HG03103 (cell line): ENCODE data around the gene MPP1.
"Not testable (repeated sequence)": the region's sequence is repeated elsewhere in the genome, so short reads cannot be mapped to it uniquely, and the experiment has no call there.

Experiments used
- ATAC-seq: cut with Tn5 transposase; IDR thresholded peaks from one replicate; pipeline ENCODE4 v1.9.1; 2021; ENCODE audit warnings: low read depth; ENCODE audit not compliant: unreplicated experiment

Gene MPP1

GRCh38 chrX:154804957-154805695 is at the start of gene MPP1:
MPP1 (minus strand) TSS chrX:154805485; CDS start chrX:154805373, 112 bp downstream.
- peak; percentile 90 for ATAC-seq

GRCh38 chrX:154850957-154851611 is 45.8 kb upstream of the MPP1 start:
- ATAC-seq: no peak

- no peak for ATAC-seq
Measured at GRCh38 chrX:154840856-154841255, 35.6 kb upstream of the MPP1 start.

- no peak for ATAC-seq
Measured at GRCh38 chrX:154836163-154836562, 30.9 kb upstream of the MPP1 start.

DNA sequence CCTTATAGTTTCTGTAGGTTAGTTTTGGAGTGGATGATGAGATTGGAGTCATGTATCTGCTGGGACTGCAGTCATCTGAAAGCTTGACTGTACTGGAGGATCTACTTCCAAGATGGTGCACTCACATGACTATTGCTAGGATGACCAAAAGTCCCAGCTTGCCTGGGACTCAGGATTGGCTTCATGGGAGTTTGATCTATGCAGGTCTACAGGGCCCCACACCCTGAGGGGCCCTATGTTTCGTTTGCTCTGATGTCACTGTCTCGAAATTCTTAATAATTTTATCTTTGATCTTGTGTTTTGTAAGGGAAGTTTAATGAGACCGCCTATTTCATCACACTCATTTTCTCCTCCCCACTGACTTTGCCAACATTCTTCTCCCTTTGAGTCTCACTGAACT is 29.3 kb upstream of the MPP1 start, which contains the start of gene SMIM9:
Gene SMIM9, minus strand, starts transcription at position 101 of the 400 bp plus-strand sequence. CDS start 3,806 bp downstream, outside the sequence.
- ATAC-seq: no peak

- no peak for ATAC-seq
Measured at GRCh38 chrX:154833746-154834274, 28.5 kb upstream of the MPP1 start.

DNA sequence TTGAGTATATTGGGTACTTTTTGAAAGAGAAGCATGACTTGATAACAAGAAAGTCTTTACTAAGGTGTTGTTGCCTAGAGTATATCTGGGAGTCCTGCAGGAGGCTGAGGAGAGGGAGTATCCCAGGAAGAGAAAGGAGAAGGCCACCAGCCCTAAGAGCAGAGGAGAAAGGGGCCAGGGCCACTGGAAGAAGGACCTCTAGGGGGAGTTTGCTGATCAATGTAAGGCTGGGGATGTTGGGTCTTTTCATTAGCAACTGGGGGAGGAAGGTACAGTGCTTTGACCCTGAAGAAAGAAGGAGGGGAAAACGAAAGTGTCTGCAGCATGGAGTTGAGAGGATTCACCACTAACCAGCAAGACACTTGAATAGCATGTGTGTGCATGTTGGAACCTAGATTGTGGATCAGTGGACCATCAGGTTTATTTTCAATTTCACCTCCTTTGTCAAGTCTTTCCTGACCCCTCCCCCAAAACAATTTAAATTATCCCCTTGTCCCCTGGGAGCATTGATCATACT is 24.7 kb upstream of the MPP1 start:
- no peak for ATAC-seq

DNA sequence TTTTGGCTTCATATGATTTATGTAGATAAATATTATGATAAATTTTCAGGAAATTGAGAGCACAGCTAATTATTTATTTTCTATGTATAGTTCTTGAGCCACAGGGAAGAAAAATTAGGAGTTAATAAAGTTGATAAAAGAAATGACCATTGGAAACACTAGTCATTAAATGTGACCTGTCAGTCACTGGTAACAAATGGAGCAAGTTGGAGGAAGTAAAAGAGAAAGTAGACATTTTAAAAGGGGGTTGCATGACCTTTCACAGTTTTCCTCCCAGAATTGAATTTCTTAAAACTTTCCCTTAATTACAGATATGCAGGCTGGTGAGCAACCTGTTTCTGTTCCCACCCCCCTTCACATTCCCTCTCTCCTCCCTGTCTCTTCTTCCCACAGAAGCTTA is 23.8 kb upstream of the MPP1 start:
- ATAC-seq: no peak

DNA sequence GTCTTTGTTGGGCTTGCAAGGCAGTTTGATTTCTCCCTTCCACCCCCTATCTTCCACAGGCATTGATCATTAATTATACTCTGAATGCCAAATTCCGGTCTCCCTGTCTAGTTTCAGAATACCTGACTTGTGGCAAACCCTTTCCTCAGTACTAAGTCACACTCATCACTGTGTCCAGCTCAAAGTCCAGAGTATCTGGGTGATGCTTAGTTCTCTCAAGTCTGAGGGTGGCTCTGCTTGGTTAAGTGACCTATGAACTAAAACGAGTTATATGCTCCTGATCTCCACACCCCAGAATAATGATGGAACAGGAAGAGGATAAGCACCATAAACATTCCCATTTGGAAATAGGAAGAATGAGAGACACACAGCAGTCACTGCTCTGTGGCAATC is 22.7 kb upstream of the MPP1 start:
- no peak for ATAC-seq

DNA sequence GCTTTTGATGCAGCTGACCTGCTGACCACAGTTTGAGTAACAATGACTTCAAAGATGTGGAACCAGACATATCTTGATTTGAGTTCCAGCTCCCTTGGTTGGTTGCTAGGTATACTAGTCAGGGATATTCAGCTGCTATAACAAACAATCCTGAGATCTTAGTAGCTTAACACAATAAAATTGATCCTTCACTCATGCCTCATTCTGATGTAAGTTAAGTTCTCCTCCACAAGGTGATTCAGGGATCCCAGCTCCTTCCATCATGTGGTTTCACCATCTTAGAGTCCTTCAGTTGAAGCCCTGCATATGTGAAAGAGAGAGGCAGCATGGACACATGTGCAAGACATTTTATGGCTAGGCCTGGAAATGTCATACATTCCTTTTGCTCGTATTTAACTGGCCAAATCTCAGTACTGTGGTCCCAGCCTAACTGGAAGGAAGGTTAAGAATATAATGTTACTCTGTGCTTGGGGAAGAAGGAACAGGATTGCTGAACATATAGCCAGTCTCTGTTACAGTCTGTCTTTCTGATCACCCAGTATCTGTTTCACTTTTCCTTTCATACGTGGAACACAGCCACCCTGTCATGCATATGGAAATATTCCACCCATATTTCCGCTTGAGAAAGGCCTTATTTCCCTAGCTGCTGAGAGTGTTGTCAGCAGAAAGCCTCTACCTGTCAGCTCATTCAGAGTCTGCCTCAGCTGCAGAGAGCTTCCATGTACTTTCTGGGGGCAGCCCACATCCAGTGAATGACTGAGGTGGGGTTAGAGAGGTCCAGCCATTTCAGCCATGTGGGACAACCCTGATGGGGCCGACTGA is 22.1 kb upstream of the MPP1 start:
- no peak for ATAC-seq

GRCh38 chrX:154825586-154825985 is 20.3 kb upstream of the MPP1 start:
- ATAC-seq: not testable (repeated sequence)

DNA sequence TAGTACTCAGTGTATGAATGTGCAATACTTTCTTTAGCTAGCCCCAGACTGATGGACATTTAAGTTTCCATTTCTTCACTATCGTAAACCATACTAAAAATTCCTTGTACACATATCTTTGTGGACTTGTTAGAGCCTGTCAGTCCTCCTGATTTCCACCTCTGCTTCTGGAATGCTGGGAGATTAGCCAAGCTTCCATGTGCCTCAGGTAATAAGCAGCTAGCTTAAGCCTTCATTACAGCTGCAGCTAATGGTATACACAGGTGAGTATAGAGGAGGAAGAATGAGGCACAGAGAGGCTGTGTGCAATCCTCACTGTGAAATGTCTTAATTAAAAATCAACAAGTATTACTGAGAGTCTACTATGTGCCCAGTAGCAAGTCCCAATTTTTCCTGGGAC is 19.4 kb upstream of the MPP1 start:
- ATAC-seq: no peak

GRCh38 chrX:154822029-154822428 is 16.7 kb upstream of the MPP1 start:
- ATAC-seq: no peak

DNA sequence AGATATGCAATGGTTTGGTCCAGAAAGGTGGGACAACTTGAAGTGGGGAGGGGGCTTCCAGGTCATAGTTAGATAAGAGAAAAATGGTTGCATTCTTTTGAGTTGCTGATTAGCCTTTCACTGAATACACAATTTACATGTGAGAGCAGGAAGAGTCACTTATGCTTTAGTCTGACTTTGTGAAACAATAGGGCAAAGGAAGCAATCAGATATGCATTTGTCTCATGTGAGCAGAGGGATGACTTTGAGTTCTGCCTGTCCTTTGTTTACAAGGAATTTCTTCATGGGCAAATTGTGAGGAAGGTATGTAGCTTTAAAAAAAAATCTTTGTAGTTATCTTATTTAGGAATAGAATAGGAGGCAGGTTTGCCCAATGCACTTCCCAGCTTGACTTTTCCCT is 16.2 kb upstream of the MPP1 start:
- ATAC-seq: no peak

DNA sequence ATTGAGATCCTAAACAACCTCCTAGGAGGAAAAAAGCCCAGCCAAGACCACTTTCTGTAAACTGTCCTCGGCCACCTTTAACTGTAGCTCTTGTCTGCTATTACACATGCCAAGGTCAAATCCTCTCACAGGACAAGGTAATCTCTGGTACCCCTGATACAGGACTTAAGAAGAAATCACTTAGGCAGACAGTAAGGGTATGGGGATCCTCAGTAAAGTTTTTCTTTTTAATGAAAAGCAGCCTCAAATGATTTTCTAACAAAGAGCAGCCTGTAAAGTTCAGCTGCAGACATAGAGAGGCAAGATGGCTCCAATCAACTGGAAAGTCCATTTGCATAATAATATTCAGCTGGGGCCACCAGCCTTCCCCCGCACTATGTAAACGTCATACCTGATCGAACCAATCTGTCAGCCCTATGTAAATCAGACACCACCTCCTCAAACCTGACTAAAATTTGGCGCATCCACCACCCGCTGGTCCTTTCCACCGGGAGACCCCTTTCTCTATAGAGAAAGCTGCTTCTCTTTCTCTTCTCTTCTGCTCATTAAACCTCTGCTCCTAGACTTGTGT is 14.6 kb upstream of the MPP1 start:
- no peak for ATAC-seq

DNA sequence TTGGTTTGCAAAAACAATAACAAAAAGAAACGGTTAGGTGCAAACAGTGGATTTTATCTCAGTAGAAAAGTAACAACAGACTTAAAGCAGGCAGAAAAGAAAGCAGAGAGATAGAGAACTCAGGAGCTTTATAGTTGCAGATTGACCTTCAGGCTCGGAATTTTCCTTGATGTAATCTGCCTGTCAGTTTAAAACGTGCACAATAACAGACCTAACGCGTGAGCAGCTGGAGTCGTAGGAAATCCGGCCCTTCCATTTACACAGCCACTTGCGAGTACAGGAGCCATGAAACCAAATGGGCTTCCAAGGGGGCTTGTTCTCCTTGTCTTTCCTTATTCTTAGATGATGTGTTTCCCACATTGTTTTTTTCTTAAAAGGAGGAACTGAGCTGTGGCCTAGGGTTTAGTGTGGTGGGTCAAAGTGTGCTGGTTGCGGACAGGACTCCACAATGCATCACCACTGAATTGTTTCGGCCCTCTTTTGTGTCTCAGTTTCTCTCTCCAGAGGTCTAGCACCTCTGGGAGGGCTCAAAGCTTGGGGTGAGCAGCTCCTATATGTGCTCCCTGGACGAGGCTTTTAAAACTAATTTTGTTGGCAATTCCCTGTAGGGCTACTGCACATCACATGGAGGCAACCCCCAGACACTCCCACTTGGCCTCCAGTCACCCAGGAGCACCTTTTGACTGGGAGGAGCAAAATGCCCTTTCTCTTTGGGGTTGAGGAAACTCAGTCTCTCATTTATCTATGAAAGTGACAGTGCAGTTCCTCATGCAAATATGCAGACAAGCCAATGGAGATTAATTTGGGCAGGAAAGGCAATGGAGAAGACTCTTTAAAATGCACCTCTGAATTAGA is 13.9 kb upstream of the MPP1 start:
- no peak for ATAC-seq

GRCh38 chrX:154817048-154817618 is 11.8 kb upstream of the MPP1 start:
- not testable (repeated sequence) for ATAC-seq

GRCh38 chrX:154816326-154816898 is 11.1 kb upstream of the MPP1 start:
- not testable (repeated sequence) for ATAC-seq

- no peak for ATAC-seq
Measured at GRCh38 chrX:154815274-154815818, 10.1 kb upstream of the MPP1 start.
